Vagina (tissue), 2 donors: ENCODE data around the gene ZC2HC1C. TPM values are rescaled to one million over a fixed set of nuclear protein-coding genes. Genes with fewer than 3 reads are reported as not detected.

Source experiments
- DNase-seq, 2 donors: peaks; one replicate each; pipeline ENCODE4 v3.0.0-alpha.2; 2017; ENCODE audit errors: extremely low spot score in 2 of 2
- H3K27ac ChIP-seq: fragments of 200-600 bp; sonication (generic); one replicate; pipeline ENCODE4 v1.5.1; 2019
- H3K27me3 ChIP-seq: fragments of 200-600 bp; sonication (generic); one replicate; pipeline ENCODE4 v1.5.1; 2019
- H3K36me3 ChIP-seq, 2 donors: fragments of 200-600 bp; sonication (generic); one replicate each; pipeline ENCODE4 v1.5.1; 2017 to 2019
- H3K4me1 ChIP-seq: fragments of 200-600 bp; sonication (generic); one replicate; pipeline ENCODE4 v1.5.1; 2019
- H3K4me3 ChIP-seq, 2 donors: fragments of 200-600 bp; sonication (generic); 1 replicate in 1 of 2; 2 replicates in 1 of 2; pipeline ENCODE4 v1.5.1; 2016 to 2019
- H3K9me3 ChIP-seq: fragments of 200-600 bp; sonication (generic); one replicate; pipeline ENCODE4 v1.5.1; 2019
- CTCF ChIP-seq, 3 experiments: fragments of 450-650 bp in 2 of 3; fragments of 200-600 bp in 1 of 3; sonication (generic) in 1 of 3; IDR thresholded peaks; one replicate each; pipeline ENCODE4 v1.5.1; 2017 to 2019; ENCODE audit warnings: antibody characterized with exemption in 3 of 3, mild to moderate bottlenecking in 2 of 3, moderate library complexity in 2 of 3
- POLR2A ChIP-seq, 2 donors: fragments of 450-650 bp; IDR thresholded peaks; one replicate each; pipeline ENCODE4 v1.6.1; 2017; ENCODE audit warnings: antibody characterized with exemption in 2 of 2, mild to moderate bottlenecking in 2 of 2, moderate library complexity in 2 of 2
- POLR2AphosphoS5 ChIP-seq, 2 donors: sonication (generic); formaldehyde crosslinking; IDR thresholded peaks; one replicate each; pipeline ENCODE4 v1.9.0; 2017; ENCODE audit warnings: antibody characterized with exemption in 2 of 2, mild to moderate bottlenecking in 2 of 2, low read depth in 1 of 2; ENCODE audit not compliant: insufficient read depth in 1 of 2
- intact Hi-C: fragments of 100-400 bp; cut with DNase I; formaldehyde crosslinking; loops from one replicate; pipeline ENCODE4 v1.15.1; 2023
- total RNA-seq: library from RNA; depleted of rRNA; stranded (reverse); fragments of >200 nt; gene quantifications from one replicate; pipeline ENCODE4 v1.2.3, GENCODE V29; 2016

The ZC2HC1C gene
- total RNA-seq, 1 donor from 2014 or later: not detected

- H3K36me3 ChIP-seq: peaks cover 0 to 21% of the 10 kb centered on the region in 2 donors
- intact Hi-C loops: loop anchor here (10.0 kb wide), 1 partner anchor 55 kb away; no protein-coding TSS in a partner anchor
- H3K4me1 ChIP-seq: no peaks in the 10 kb centered on the region
- no peak overlapping the region for H3K27ac ChIP-seq
- TF ChIP-seq POLR2AphosphoS5 (IDR thresholded peaks at IDR 0.05; ENCODE audit: insufficient read depth in 1 of 2, low read depth in 1 of 2): no peak
- no peak for TF ChIP-seq CTCF (IDR thresholded peaks at IDR 0.05)
- TF ChIP-seq POLR2A (IDR thresholded peaks at IDR 0.05): no peak
- DNase-seq: no peak
- H3K9me3 ChIP-seq: no peaks in the 10 kb centered on the region
- H3K4me3 ChIP-seq: no peak overlapping the region
- no peaks in the 10 kb centered on the region for H3K27me3 ChIP-seq
These were observed 39.3 kb upstream of the ZC2HC1C start for GRCh38 chr14:75030147-75030546.

- intact Hi-C loops: loop anchor here (10.0 kb wide), 1 partner anchor 52 kb away; no protein-coding TSS in a partner anchor
- peaks cover 0 to 19% of the 10 kb centered on the region in 2 donors for H3K36me3 ChIP-seq
These were observed 36.5 kb upstream of the ZC2HC1C start for GRCh38 chr14:75032939-75033338.

GRCh38 chr14:75040507-75040906, 28.9 kb upstream of the ZC2HC1C start:
- intact Hi-C loops: no loop called here
- no peaks in the 10 kb centered on the region for H3K27me3 ChIP-seq
- H3K4me1 ChIP-seq: peaks cover 13% of the 10 kb centered on the region
- TF ChIP-seq POLR2AphosphoS5 (IDR thresholded peaks at IDR 0.05; ENCODE audit: insufficient read depth in 1 of 2, low read depth in 1 of 2): no peak
- TF ChIP-seq POLR2A (IDR thresholded peaks at IDR 0.05): no peak
- TF ChIP-seq CTCF (IDR thresholded peaks at IDR 0.05): no peak
- no peak overlapping the region for H3K27ac ChIP-seq
- no peak for DNase-seq
- peaks cover 0 to 28% of the 10 kb centered on the region in 2 donors for H3K36me3 ChIP-seq
- no peaks in the 10 kb centered on the region for H3K9me3 ChIP-seq
- H3K4me3 ChIP-seq: no peak overlapping the region

More at GRCh38 chr14:75032939-75033338, 36.5 kb upstream of the ZC2HC1C start:
- H3K27ac ChIP-seq: no peak overlapping the region
- no peaks in the 10 kb centered on the region for H3K4me1 ChIP-seq
- H3K9me3 ChIP-seq: no peaks in the 10 kb centered on the region
- no peak for DNase-seq
- H3K4me3 ChIP-seq: no peak overlapping the region
- no peaks in the 10 kb centered on the region for H3K27me3 ChIP-seq
- no peak for TF ChIP-seq CTCF (IDR thresholded peaks at IDR 0.05)
- no peak for TF ChIP-seq POLR2A (IDR thresholded peaks at IDR 0.05)
- TF ChIP-seq POLR2AphosphoS5 (IDR thresholded peaks at IDR 0.05; ENCODE audit: insufficient read depth in 1 of 2, low read depth in 1 of 2): no peak

GRCh38 chr14:75040959-75041358, 28.5 kb upstream of the ZC2HC1C start:
- intact Hi-C loops: no loop called here
- Histone ChIP-seq H3K9me3 (no peaks in the 10 kb centered on the region), H3K27ac (no peak overlapping the region), H3K4me3 (no peak overlapping the region), H3K36me3 (peaks cover 0 to 28% of the 10 kb centered on the region in 2 donors), H3K27me3 (no peaks in the 10 kb centered on the region), H3K4me1 (peaks cover 18% of the 10 kb centered on the region)
- DNase-seq: no peak
- no peak for TF ChIP-seq POLR2A (IDR thresholded peaks at IDR 0.05)
- TF ChIP-seq CTCF (IDR thresholded peaks at IDR 0.05): no peak
- no peak for TF ChIP-seq POLR2AphosphoS5 (IDR thresholded peaks at IDR 0.05; ENCODE audit: insufficient read depth in 1 of 2, low read depth in 1 of 2)

GRCh38 chr14:75041613-75042012, 27.8 kb upstream of the ZC2HC1C start:
- no peak overlapping the region for H3K4me3 ChIP-seq
- TF ChIP-seq CTCF (IDR thresholded peaks at IDR 0.05) (no peak), POLR2A (IDR thresholded peaks at IDR 0.05) (no peak), POLR2AphosphoS5 (IDR thresholded peaks at IDR 0.05; ENCODE audit: insufficient read depth in 1 of 2, low read depth in 1 of 2) (no peak)
- no peaks in the 10 kb centered on the region for H3K9me3 ChIP-seq
- intact Hi-C loops: no loop called here
- H3K27me3 ChIP-seq: no peaks in the 10 kb centered on the region
- no peak for DNase-seq
- H3K27ac ChIP-seq: no peak overlapping the region
- peaks cover 0 to 26% of the 10 kb centered on the region in 2 donors for H3K36me3 ChIP-seq
- H3K4me1 ChIP-seq: peaks cover 22% of the 10 kb centered on the region
